HG03469 (cell line): ENCODE measurements around the gene PYGB.
"Not testable (repeated sequence)": the region's sequence is repeated elsewhere in the genome, so short reads cannot be mapped to it uniquely, and the experiment has no call there.

ENCODE experiments used
- ATAC-seq: cut with Tn5 transposase; IDR thresholded peaks from one replicate; pipeline ENCODE4 v1.9.1; 2021; ENCODE audit warnings: mild to moderate bottlenecking, moderate library complexity, moderate number of reproducible peaks; ENCODE audit not compliant: unreplicated experiment

PYGB gene

GRCh38 chr20:25324412-25324811 is 76.5 kb downstream of the PYGB start:
- no peak for ATAC-seq

- ATAC-seq, result no peak
Measured at GRCh38 chr20:25325073-25325472, 77.2 kb downstream of the PYGB start.

- ATAC-seq, result no peak
Measured at GRCh38 chr20:25325997-25326396, 78.1 kb downstream of the PYGB start.

GRCh38 chr20:25327521-25328235 is 79.8 kb downstream of the PYGB start:
- no peak for ATAC-seq

- ATAC-seq, result no peak
Measured at GRCh38 chr20:25328954-25329498, 81.1 kb downstream of the PYGB start.

- ATAC-seq, result not testable (repeated sequence)
Measured at GRCh38 chr20:25334972-25335371, 87.1 kb downstream of the PYGB start.

GRCh38 chr20:25336561-25337422 is 88.9 kb downstream of the PYGB start:
- ATAC-seq, result no peak

GRCh38 chr20:25338112-25339023 is 90.5 kb downstream of the PYGB start:
- ATAC-seq, result no peak

- no peak for ATAC-seq
Measured at GRCh38 chr20:25339608-25340007, 91.7 kb downstream of the PYGB start.

- ATAC-seq, result no peak
Measured at GRCh38 chr20:25340380-25340779, 92.5 kb downstream of the PYGB start.

- no peak for ATAC-seq
Measured at GRCh38 chr20:25341716-25342680, 94.1 kb downstream of the PYGB start.

- no peak for ATAC-seq
Measured at GRCh38 chr20:25344634-25345033, 96.7 kb downstream of the PYGB start.

- ATAC-seq, result no peak
Measured at GRCh38 chr20:25345721-25346120, 97.8 kb downstream of the PYGB start.

- ATAC-seq, result no peak
Measured at GRCh38 chr20:25346349-25346748, 98.5 kb downstream of the PYGB start.
